ENCODE results near the gene LMO1.

- no peak for TF ChIP-seq CTCF (conservative IDR thresholded peaks at IDR 0.05)
- TF ChIP-seq ZFX (IDR thresholded peaks at IDR 0.05), result no peak
Observed at GRCh38 chr11:8252946-8253345, 10.7 kb downstream of the LMO1 start.

Data from C4-2B (cell line).